Thymus (tissue), 11 donors: ENCODE measurements around the gene MRPL27. TPM values are rescaled to one million over a fixed set of nuclear protein-coding genes. Genes with fewer than 3 reads are reported as not detected.
A peak's percentile ranks its signal among the peaks of the same experiment; 100 is the strongest.

Source experiments
- DNase-seq, 9 donors: peaks; one replicate each; pipeline ENCODE4 v3.0.0-alpha.2; 2013; ENCODE audit warnings: low spot score in 9 of 9, low read depth in 6 of 9, missing footprints in 1 of 9
- H3K27ac ChIP-seq, 2 donors: one replicate each; pipeline ENCODE4 v1.5.1; 2013; ENCODE audit warnings: control low read depth in 1 of 2, low read depth in 1 of 2, low read length in 1 of 2, mild to moderate bottlenecking in 1 of 2, moderate library complexity in 1 of 2
- H3K27me3 ChIP-seq, 2 donors: one replicate each; pipeline ENCODE4 v1.5.1; 2013; ENCODE audit warnings: low read length in 1 of 2; ENCODE audit not compliant: control insufficient read depth in 2 of 2, insufficient read depth in 1 of 2
- H3K36me3 ChIP-seq, 2 donors: one replicate each; pipeline ENCODE4 v1.5.1; 2013; ENCODE audit warnings: low read length in 1 of 2, mild to moderate bottlenecking in 1 of 2, moderate library complexity in 1 of 2; ENCODE audit not compliant: control insufficient read depth in 2 of 2, insufficient read depth in 2 of 2
- H3K4me1 ChIP-seq, 2 donors: one replicate each; pipeline ENCODE4 v1.5.1; 2013; ENCODE audit warnings: low read length in 2 of 2; ENCODE audit not compliant: control insufficient read depth in 2 of 2, insufficient read depth in 2 of 2
- H3K4me3 ChIP-seq, 2 donors: one replicate each; pipeline ENCODE4 v1.5.1; 2013; ENCODE audit warnings: low read length in 2 of 2, control low read depth in 1 of 2, mild to moderate bottlenecking in 1 of 2
- H3K9me3 ChIP-seq, 2 donors: one replicate each; pipeline ENCODE4 v1.5.1; 2013; ENCODE audit warnings: low read length in 1 of 2, mild to moderate bottlenecking in 1 of 2; ENCODE audit not compliant: control insufficient read depth in 2 of 2, insufficient read depth in 1 of 2
- WGBS: extraction: QIAGEN DNeasy Blood & Tissue Kit; methylation state at CpG from one replicate; pipeline ENCODE4 v1.1.7; 2013; 5-methylcytosine and 5-hydroxymethylcytosine counted together
- polyA plus RNA-seq: library from polyadenylated mRNA; stranded (reverse); fragments of 200-250 nt; gene quantifications from one replicate; pipeline ENCODE4 v1.2.3, GENCODE V29; 2013
- total RNA-seq: library from RNA; stranded (reverse); fragments of 120-200 nt; gene quantifications from one replicate; pipeline ENCODE4 v1.2.4, GENCODE V29; 2013
- donor health status: healthy.

The MRPL27 gene
- total and polyA plus RNA-seq, 2 donors: 69.2 to 85.9 TPM

DNA sequence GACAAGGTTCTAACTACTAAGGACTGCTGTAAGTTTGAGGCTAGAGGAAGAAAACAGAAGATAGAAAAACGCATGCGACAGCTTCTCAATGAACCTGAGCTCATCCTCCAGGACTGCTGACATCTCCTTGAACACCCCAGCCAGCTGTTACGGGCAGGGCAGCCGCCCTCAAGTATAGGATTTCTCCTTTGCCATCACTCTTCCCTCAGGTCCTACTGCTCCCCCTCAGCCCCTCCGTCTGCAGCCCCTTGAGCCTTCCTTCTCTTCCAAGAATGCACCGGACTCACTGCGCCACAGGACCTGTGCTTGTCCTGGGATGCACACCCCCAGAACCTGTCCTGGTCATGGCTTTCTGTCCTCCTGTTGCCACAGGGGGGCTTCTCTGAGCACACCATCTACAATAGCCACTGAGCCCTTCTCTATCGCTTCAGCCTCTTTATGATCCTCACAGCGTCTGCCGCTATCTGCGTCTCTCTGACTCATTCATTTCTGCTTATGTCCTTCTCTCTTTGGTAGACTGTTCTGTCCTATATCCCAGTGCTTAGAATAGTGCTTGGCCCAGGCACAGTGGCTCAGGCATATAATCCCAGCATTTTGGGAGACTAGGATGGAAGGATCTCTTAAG lies 42.7 kb downstream of the MRPL27 start:
- 95% methylated on average over 11 of the region's 11 CpGs for WGBS
- Histone ChIP-seq H3K4me3 (no peak overlapping the region), H3K4me1 (peaks cover 0 to 7% of the 10 kb centered on the region in 2 donors), H3K9me3 (no peaks in the 10 kb centered on the region), H3K27me3 (no peaks in the 10 kb centered on the region), H3K27ac (no peak overlapping the region), H3K36me3 (no peaks in the 10 kb centered on the region)
- no peak for DNase-seq

DNA sequence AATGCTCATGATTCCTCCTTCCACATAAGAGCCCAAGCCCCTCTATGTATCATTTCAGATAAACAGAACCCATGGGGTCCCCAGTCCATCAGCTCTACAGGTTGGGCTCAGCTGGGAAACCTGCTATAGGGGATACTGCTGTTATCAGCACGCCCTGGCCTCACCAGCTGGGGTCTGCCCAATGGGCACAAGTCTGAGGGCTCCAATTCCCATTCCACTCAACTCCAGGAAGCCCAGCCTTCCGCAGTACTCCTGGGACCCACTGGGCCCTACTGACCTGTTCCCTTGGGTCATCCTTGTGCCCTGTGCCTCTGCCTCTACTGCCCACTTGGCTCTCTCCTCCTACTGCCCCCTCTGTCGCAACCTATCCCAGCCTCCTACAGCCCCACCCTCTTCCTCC lies 43.3 kb downstream of the MRPL27 start:
- H3K27ac ChIP-seq: no peak overlapping the region
- H3K4me1 ChIP-seq: peaks cover 0 to 7% of the 10 kb centered on the region in 2 donors
- WGBS: 98% methylated on average over 3 of the region's 3 CpGs
- no peaks in the 10 kb centered on the region for H3K9me3 ChIP-seq
- no peaks in the 10 kb centered on the region for H3K27me3 ChIP-seq
- H3K4me3 ChIP-seq: no peak overlapping the region
- DNase-seq: no peak
- H3K36me3 ChIP-seq: no peaks in the 10 kb centered on the region

DNA sequence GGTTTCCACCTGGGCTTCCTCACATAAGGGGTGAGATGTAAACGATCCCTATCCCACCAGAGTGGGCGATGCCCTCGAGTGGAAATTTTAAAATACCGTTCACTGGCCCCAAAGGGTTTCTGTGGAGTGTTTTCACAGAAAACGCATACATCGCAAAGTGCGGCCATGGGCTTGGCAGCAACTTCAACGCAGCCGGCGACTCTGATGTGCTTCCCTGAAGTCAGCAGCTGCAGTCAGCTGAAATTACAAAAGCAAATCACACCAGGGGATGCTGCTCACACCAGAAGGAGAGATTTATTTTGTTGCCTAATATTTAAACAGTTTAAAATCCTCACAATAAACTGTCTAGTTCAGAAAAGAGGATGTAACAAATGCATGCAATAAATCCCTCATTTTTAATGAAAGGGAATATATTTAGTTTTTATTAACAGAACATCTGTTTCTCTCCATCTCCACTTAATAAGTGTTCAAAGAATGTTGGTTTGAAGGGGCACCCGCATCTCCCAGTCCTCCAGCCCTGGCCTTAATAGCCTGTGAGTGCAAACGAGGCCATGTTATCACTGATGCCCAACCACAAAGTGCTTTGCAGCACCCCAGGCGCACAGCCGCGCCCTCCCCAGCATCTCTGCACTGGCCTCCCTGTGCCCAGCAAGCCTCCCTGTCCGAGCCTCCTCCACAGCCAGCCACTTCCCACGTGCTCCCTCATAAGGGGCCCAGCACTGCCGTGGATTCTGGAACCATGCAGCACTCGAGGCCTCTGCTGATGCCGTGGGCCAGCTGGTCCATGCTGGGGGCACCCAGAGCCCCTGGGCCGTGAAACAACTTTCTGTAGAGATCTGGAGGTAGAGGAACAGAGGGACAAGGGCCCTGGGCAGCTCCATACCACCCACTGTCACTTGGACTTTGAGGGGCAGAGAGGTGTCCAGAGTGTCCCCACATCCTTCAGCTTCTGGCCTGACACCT lies 44.3 kb downstream of the MRPL27 start:
- Histone ChIP-seq H3K27me3 (no peaks in the 10 kb centered on the region), H3K36me3 (no peaks in the 10 kb centered on the region), H3K4me3 (no peak overlapping the region), H3K4me1 (peaks cover 0 to 7% of the 10 kb centered on the region in 2 donors), H3K9me3 (no peaks in the 10 kb centered on the region), H3K27ac (no peak overlapping the region)
- 92% methylated on average over 21 of the region's 21 CpGs for WGBS
- no peak for DNase-seq

DNA sequence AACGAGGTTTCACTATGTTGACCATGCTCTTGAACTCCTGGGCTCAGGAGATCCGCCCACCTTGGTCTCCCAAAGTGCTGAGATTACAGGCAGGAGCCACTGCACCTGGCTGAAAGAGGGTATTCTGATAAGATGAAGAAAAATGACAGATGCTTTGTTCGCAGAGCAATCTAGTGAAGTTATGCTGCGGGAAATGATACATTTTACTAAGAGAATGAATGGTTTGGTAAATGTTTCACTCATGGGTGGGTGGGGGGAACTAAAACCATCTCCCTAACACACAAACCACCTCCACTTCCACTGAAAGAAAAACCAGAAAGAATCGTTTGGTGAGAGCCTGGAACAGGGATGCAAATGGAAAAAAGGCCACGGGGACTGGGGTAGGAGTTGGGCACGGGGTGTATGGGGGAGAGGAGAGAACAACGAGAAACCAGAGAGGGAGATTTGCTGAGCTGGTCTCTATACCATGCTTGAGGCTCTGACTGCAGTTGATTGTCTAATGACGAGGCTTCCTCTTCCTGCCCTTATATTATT lies 46.1 kb downstream of the MRPL27 start:
- H3K27ac ChIP-seq: no peak overlapping the region
- DNase-seq: no peak
- 87% methylated on average over 9 of the region's 9 CpGs for WGBS
- peaks cover 0 to 4% of the 10 kb centered on the region in 2 donors for H3K4me1 ChIP-seq
- H3K4me3 ChIP-seq: no peak overlapping the region
- no peaks in the 10 kb centered on the region for H3K36me3 ChIP-seq
- H3K27me3 ChIP-seq: no peaks in the 10 kb centered on the region
- H3K9me3 ChIP-seq: no peaks in the 10 kb centered on the region

DNA sequence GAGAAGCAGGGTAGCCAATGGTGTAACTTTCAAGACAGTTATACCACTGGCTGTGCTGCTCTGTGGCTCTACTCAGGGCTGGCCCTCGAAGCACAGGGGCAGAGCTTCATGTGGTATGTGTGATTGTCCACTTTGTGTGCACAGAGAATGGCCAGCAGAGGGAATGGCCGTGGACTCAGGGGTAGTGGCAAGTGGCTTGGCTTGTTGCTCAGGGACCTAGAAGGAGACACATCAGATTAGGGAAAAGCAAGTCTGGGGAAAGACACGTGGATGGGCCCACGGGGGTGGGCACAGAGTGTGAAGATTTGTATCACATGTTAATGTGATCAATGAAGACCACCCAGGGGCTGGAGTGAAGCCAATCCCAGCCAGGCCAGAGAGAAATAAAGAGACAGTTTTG lies 47.1 kb downstream of the MRPL27 start:
- no peaks in the 10 kb centered on the region for H3K9me3 ChIP-seq
- peaks cover 0 to 4% of the 10 kb centered on the region in 2 donors for H3K4me1 ChIP-seq
- H3K27me3 ChIP-seq: no peaks in the 10 kb centered on the region
- no peaks in the 10 kb centered on the region for H3K36me3 ChIP-seq
- DNase-seq: no peak
- no peak overlapping the region for H3K27ac ChIP-seq
- 87% methylated on average over 4 of the region's 4 CpGs for WGBS
- H3K4me3 ChIP-seq: no peak overlapping the region

DNA sequence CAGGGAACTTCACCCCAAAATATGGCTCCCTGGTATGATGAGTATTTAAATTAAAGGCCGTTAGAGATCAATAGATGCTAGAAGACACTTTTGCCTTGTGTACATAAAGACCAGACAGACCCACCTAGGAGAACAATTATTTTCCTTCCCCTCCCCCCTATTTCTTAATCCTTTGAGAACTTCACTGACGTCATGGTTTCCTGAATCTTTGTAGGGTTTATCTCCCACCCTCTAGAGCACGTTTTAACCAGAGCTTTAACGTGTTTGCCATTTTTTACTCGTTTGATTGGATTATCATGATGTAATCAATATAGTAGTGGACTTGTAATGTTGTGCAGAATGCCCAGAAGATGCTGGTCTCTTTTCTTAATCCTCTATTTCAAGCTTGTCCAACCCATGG lies 49.9 kb downstream of the MRPL27 start:
- Histone ChIP-seq H3K4me1 (peaks cover 0 to 11% of the 10 kb centered on the region in 2 donors), H3K27ac (no peak overlapping the region), H3K9me3 (no peaks in the 10 kb centered on the region), H3K36me3 (no peaks in the 10 kb centered on the region), H3K27me3 (peaks cover 0 to 2% of the 10 kb centered on the region in 2 donors), H3K4me3 (no peak overlapping the region)
- 91% methylated on average over 5 of the region's 5 CpGs for WGBS
- no peak for DNase-seq

DNA sequence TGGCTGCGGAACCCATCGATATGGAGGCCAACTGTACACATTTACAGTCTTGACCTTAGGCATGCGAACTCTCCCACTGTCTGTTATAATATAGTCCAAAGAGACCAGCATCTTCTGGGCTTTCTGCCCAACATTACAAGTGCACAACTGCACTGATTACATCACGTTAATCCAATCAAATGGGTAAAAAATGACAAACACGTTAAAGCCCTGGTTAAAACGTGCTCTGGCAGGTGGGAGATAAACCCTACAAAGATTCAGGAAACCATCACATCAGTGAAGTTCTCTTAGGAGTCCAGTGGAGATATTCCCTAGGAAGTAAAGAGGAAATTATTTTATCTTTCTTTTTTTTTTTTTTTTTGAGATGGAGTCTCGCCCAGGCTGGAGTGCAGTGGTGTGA lies 50.7 kb downstream of the MRPL27 start:
- H3K9me3 ChIP-seq: no peaks in the 10 kb centered on the region

DNA sequence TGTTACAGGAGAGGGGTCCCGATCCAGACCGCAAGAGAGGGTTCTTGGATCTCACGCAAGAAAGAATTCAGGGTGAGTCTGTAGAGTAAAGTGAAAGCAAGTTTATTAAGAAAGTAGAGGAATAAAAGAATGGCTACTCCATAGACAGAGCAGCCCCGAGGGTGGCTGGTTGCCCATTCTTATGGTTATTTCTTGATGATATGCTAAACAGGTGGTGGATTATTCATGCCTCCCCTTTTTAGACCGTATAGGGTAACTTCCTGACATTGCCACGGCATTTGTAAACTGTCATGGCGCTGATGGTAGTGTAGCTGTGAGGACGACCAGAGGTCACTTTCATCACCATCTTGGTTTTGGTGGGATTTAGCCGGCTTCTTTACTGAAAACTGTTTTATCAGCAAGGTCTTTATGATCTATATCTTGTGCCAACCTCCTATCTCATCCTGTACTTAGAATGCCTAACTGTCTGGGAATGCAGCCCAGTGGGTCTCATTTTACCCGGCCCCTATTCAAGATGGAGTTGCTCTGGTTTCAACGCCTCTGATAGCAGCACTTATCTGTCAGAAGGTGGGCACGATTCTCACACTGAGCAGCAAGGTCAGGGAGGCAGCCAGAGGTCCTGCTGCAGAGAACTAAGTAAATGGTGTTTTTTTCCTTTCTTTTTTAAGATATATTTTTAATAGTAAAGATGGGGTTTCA lies 53.5 kb downstream of the MRPL27 start:
- no peak for DNase-seq
- 93% methylated on average over 12 of the region's 12 CpGs for WGBS
- Histone ChIP-seq H3K9me3 (no peaks in the 10 kb centered on the region), H3K4me3 (no peak overlapping the region), H3K4me1 (peaks cover 0 to 22% of the 10 kb centered on the region in 2 donors), H3K36me3 (no peaks in the 10 kb centered on the region), H3K27ac (peak overlapping the region in 1 of 2 donors; percentile 47), H3K27me3 (peaks cover 0 to 4% of the 10 kb centered on the region in 2 donors)

More for the DNA sequence above, 50.7 kb downstream of the MRPL27 start:
- Histone ChIP-seq H3K27me3 (peaks cover 0 to 2% of the 10 kb centered on the region in 2 donors), H3K36me3 (no peaks in the 10 kb centered on the region), H3K4me3 (no peak overlapping the region), H3K4me1 (peaks cover 0 to 17% of the 10 kb centered on the region in 2 donors), H3K27ac (no peak overlapping the region)
- 94% methylated on average over 7 of the region's 7 CpGs for WGBS
- DNase-seq: no peak
